Activated T-helper 1 cell treated with anti-CD3 and anti-CD28 coated beads, Interleukin-12 subunit alpha, Interleukin-12 subunit beta, Interleukin-2, Interleukin-4 antibody, amounts not matched to agents 30 ng/mL and 10 ng/mL and 1 ng/mL, durations not matched to agents 14 hours and 24 hours and 36 hours (primary cell): ENCODE results near the gene CDK2AP2. TPM values are rescaled to one million over a fixed set of nuclear protein-coding genes. Genes with fewer than 3 reads are reported as not detected.

Source experiments
- DNase-seq: peaks from one replicate; pipeline ENCODE4 v3.0.0; 2021; ENCODE audit warnings: low spot score
- H3K27ac Mint-ChIP-seq: one replicate; pipeline ENCODE4 v1.8.0; 2021; ENCODE audit warnings: mild to moderate bottlenecking, mixed read lengths
- H3K27me3 Mint-ChIP-seq: one replicate; pipeline ENCODE4 v1.8.0; 2022; ENCODE audit warnings: mild to moderate bottlenecking, moderate library complexity, mixed read lengths; ENCODE audit not compliant: insufficient read depth
- H3K36me3 Mint-ChIP-seq: one replicate; pipeline ENCODE4 v1.8.0; 2021; ENCODE audit warnings: low read depth, mixed read lengths
- H3K4me1 Mint-ChIP-seq: one replicate; pipeline ENCODE4 v1.8.0; 2021; ENCODE audit warnings: low read depth, mixed read lengths
- H3K4me3 Mint-ChIP-seq: one replicate; pipeline ENCODE4 v1.8.0; 2021; ENCODE audit warnings: mild to moderate bottlenecking, moderate library complexity, mixed read lengths
- H3K9me3 Mint-ChIP-seq: one replicate; pipeline ENCODE4 v1.8.0; 2021; ENCODE audit warnings: mixed read lengths
- intact Hi-C: fragments of 100-400 bp; cut with micrococcal nuclease; formaldehyde crosslinking; loops from one replicate; pipeline ENCODE4 v1.15.1; 2024
- total RNA-seq: library from RNA; stranded (reverse); gene quantifications from 2 replicates; pipeline ENCODE4 v1.2.3, GENCODE V29; 2022

CDK2AP2 gene
- total RNA-seq, 1 donor from 2014 or later, result 107 TPM

DNA sequence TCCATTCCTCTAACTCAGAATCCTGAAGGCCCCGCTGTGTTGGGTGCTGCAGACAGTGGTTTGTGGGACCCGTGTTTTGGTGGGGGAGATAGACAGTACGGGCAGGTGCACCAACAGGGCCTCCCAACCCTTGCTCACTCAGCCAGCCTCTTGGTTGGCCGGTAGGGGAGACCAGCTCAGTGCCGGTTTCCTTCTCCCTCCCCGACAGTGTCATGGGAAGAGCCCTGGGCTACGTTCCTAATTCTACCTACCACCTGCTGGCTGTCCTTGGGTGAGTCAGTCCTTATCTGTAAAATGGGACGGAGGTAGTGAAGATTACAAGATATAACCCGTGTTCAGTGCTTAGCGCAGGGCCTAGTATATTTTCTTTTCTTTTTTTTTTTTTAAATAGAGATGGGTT is 44.8 kb downstream of the CDK2AP2 start:
- Mint-ChIP-seq H3K9me3 (no peaks in the 10 kb centered on the region), H3K27me3 (no peaks in the 10 kb centered on the region), H3K4me3 (no peak overlapping the region), H3K36me3 (peaks cover 6% of the 10 kb centered on the region), H3K4me1 (peaks cover 22% of the 10 kb centered on the region), H3K27ac (no peak overlapping the region)
- intact Hi-C loops, result no loop called here
- DNase-seq, result no peak

DNA sequence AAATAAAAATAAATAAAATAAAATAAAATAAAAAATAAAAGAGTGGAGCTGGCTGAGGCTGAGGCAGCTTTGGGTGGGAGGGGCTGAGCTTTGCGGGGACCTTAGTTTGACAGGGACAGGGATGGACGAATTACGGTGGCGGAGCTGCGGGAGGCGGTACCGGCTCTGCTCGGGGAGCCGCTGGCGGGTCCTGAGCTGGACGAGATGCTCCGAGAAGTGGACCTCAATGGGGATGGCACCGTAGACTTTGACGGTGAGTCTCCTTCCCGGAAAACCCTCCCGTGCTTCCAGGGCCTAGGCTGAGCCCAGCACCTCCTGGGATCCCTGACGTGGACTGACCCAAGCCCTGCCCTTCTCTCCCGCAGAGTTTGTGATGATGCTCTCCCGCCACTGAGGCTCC is 49.7 kb downstream of the CDK2AP2 start:
- intact Hi-C loops, result no loop called here
- Mint-ChIP-seq H3K27me3 (peaks cover 4% of the 10 kb centered on the region), H3K4me1 (no peaks in the 10 kb centered on the region), H3K36me3 (no peaks in the 10 kb centered on the region), H3K27ac (no peak overlapping the region), H3K9me3 (no peaks in the 10 kb centered on the region), H3K4me3 (no peak overlapping the region)
- DNase-seq, result no peak

DNA sequence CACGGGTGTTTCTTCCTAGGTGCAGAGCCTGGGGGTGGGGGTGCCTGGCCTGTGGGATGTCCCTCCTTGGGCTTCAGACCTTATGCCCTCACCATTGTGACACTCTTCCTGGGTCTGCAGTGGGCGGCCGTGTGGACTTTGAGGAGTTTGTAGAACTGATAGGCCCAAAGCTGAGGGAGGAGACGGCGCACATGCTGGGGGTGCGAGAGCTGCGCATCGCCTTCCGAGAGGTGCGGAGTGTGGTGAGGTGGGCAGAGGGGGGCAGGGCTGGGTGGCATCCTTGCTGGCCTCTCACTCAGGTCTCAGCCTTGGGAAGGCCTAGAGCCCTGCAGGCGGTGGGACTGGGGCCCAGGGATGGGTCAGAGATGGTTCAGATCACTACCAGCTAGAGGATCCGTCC is 50.5 kb downstream of the CDK2AP2 start:
- Mint-ChIP-seq H3K27ac (no peak overlapping the region), H3K27me3 (peaks cover 4% of the 10 kb centered on the region), H3K9me3 (no peaks in the 10 kb centered on the region), H3K4me1 (no peaks in the 10 kb centered on the region), H3K36me3 (no peaks in the 10 kb centered on the region), H3K4me3 (no peak overlapping the region)
- intact Hi-C loops, result no loop called here
- no peak for DNase-seq

Other genes starting within 250 kb of the CDK2AP2 start
- gene GRK2, start 241.7 kb downstream of the CDK2AP2 start, total RNA-seq, result 249 and 250 TPM in 2 replicates
- 124 and 129 TPM in 2 replicates for gene ANKRD13D, start 218.9 kb downstream of the CDK2AP2 start, total RNA-seq
- gene SSH3, start 204.6 kb downstream of the CDK2AP2 start, total RNA-seq, result 9.2 and 9.4 TPM in 2 replicates
- 36.7 and 39.8 TPM in 2 replicates for gene POLD4, start 154.6 kb downstream of the CDK2AP2 start, total RNA-seq
- 0.64 and 0.73 TPM in 2 replicates for gene CLCF1, start 134.6 kb downstream of the CDK2AP2 start, total RNA-seq
- 30.7 and 31.6 TPM in 2 replicates for gene RAD9A, start 116.2 kb downstream of the CDK2AP2 start, total RNA-seq
- gene PPP1CA, start 106.3 kb downstream of the CDK2AP2 start, total RNA-seq, result 260 and 263 TPM in 2 replicates
- 131 and 135 TPM in 2 replicates for gene TBC1D10C, start 104.1 kb downstream of the CDK2AP2 start, total RNA-seq
- gene CARNS1, start 92.5 kb downstream of the CDK2AP2 start, total RNA-seq, result 0.62 and 0.81 TPM in 2 replicates
- 84.1 and 86.2 TPM in 2 replicates for gene RPS6KB2, start 79.7 kb downstream of the CDK2AP2 start, total RNA-seq
- 108 and 109 TPM in 2 replicates for gene PTPRCAP, start 70.5 kb downstream of the CDK2AP2 start, total RNA-seq
- 222 and 225 TPM in 2 replicates for gene CORO1B, start 64.7 kb downstream of the CDK2AP2 start, total RNA-seq
- not detected in 2 replicates for gene GPR152, start 55.4 kb downstream of the CDK2AP2 start, total RNA-seq
- gene CABP4, start 52.8 kb downstream of the CDK2AP2 start, total RNA-seq, result 0.86 and 0.96 TPM in 2 replicates
- 55.1 and 61.4 TPM in 2 replicates for gene TMEM134, start 38.9 kb downstream of the CDK2AP2 start, total RNA-seq
- 200 and 203 TPM in 2 replicates for gene AIP, start 25.1 kb downstream of the CDK2AP2 start, total RNA-seq
- 138 and 140 TPM in 2 replicates for gene PITPNM1, start 2.8 kb downstream of the CDK2AP2 start, total RNA-seq
- not detected in 2 replicates for gene CABP2, start 15.3 kb upstream of the CDK2AP2 start, total RNA-seq
- gene GSTP1, start 75.7 kb upstream of the CDK2AP2 start, total RNA-seq, result 278 and 289 TPM in 2 replicates
- 289 and 303 TPM in 2 replicates for gene NDUFV1, start 98.8 kb upstream of the CDK2AP2 start, total RNA-seq
- gene NUDT8, start 121.8 kb upstream of the CDK2AP2 start, total RNA-seq, result 18.5 and 19.9 TPM in 2 replicates
- not detected in 2 replicates for gene TBX10, start 131.6 kb upstream of the CDK2AP2 start, total RNA-seq
- 0.32 TPM in 1 of 2 replicates, not detected in the other for gene ACY3, start 142.6 kb upstream of the CDK2AP2 start, total RNA-seq
- not detected in 2 replicates for gene ALDH3B2, start 166.5 kb upstream of the CDK2AP2 start, total RNA-seq